Measurements from ENCODE around the gene LRRC71. TPM values are rescaled to one million over a fixed set of nuclear protein-coding genes. Genes with fewer than 3 reads are reported as not detected.

Gene LRRC71
- polyA plus RNA-seq, 3 donors = not detected

DNA sequence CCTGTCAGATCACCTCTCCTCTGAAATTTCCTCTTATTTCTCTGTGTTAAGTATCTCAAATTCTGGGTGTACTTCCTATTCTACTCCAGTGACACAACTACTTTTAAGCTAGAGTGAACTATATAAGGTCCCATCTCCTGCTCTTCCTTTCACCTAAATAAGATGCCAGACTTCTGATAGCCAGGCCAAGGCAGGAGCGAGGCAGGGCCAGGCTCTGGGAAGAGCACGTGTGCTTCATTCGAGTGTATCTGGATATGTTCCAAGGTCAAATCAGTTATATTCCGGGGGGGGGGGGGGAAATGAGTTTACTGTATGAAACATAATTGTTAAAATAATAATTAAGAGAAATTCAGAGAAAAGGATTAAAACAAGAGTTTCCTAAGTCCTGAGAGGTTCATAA lies 60.1 kb downstream of the LRRC71 start:
- no peaks in the 10 kb centered on the region for H3K4me1 ChIP-seq (ENCODE audit: control insufficient read depth in 1 of 2, insufficient read depth in 2 of 2, low read length in 2 of 2)
- Mint-ChIP-seq H3K9me3 (no peaks in the 10 kb centered on the region), H3K36me3 (peaks cover 86 to 88% of the 10 kb centered on the region in 2 donors), H3K4me3 (no peak overlapping the region), H3K4me1 (no peaks in the 10 kb centered on the region), H3K27ac (no peak overlapping the region), H3K27me3 (ENCODE audit: low read depth in 3 of 3) (no peaks in the 10 kb centered on the region)
- WGBS (ENCODE audit: insufficient coverage) = no CpG with 5 or more reads among the region's 4 CpGs
- no peak for TF ChIP-seq CTCF (IDR thresholded peaks at IDR 0.05)
- H2AFZ ChIP-seq (ENCODE audit: insufficient read depth, low read depth, low read length, poor library complexity, severe bottlenecking) = no peak overlapping the region
- intact Hi-C loops (cut with micrococcal nuclease) = no loop called here
- no peak overlapping the region for H3K9ac ChIP-seq (ENCODE audit: insufficient read depth, low read length, poor library complexity, severe bottlenecking)
- no peak for DNase-seq
- H3K36me3 ChIP-seq (replicated peaks in 1 of 2; ENCODE audit: control insufficient read depth in 1 of 2, insufficient read depth in 2 of 2, low read length in 2 of 2) = peaks cover 71 to 100% of the 10 kb centered on the region in 2 donors
- H4K20me1 ChIP-seq (ENCODE audit: insufficient read depth, low read length) = no peaks in the 10 kb centered on the region
- no peak overlapping the region for H3K4me2 ChIP-seq (replicated peaks; ENCODE audit: extremely low read depth, low read length, poor library complexity, severe bottlenecking)
- no peak overlapping the region for H3K4me3 ChIP-seq (replicated peaks in 1 of 3; ENCODE audit: low read depth in 2 of 3, low read length in 3 of 3)
- no peak overlapping the region for H3K27ac ChIP-seq (ENCODE audit: low read depth in 1 of 2, low read length in 2 of 2)
- no peaks in the 10 kb centered on the region for H3K9me3 ChIP-seq (replicated peaks in 1 of 2; ENCODE audit: control insufficient read depth in 1 of 2, insufficient read depth in 1 of 2, low read length in 2 of 2)
- no peaks in the 10 kb centered on the region for H3K79me2 ChIP-seq (ENCODE audit: insufficient read depth, low read length)
- H3K27me3 ChIP-seq (ENCODE audit: control insufficient read depth in 2 of 2, insufficient read depth in 2 of 2, low read length in 2 of 2) = no peaks in the 10 kb centered on the region

Small RNAs within 50 kb of the gene (small RNA-seq; reads per million reads assigned to genes)
- not detected for gene MIR765 (ENCODE audit: insufficient read length, low read depth)

Other genes with a start within 250 kb of the LRRC71 start
- gene NES, start 243.2 kb upstream of the LRRC71 start, polyA plus RNA-seq = not detected
- gene CRABP2, start 215.0 kb upstream of the LRRC71 start, polyA plus RNA-seq = 1 to 10 TPM in 1 of 3 donors, under 1 TPM in 1, not detected in 1; 0.23 to 1.8 TPM
- 10 to 100 TPM in 1 of 3 donors, 1 to 10 TPM in 2; 4.6 to 49.3 (median 4.8) TPM for gene METTL25B, start 192.2 kb upstream of the LRRC71 start, polyA plus RNA-seq
- 10 to 100 TPM; 17.2 to 23.5 (median 18.1) TPM for gene ISG20L2, start 191.9 kb upstream of the LRRC71 start, polyA plus RNA-seq
- 10 to 100 TPM; 28.7 to 47.0 (median 38.4) TPM for gene MRPL24, start 179.5 kb upstream of the LRRC71 start, polyA plus RNA-seq
- 10 to 100 TPM; 23.9 to 92.4 (median 49.9) TPM for gene HDGF, start 169.0 kb upstream of the LRRC71 start, polyA plus RNA-seq
- gene PRCC, start 153.1 kb upstream of the LRRC71 start, polyA plus RNA-seq = 10 to 100 TPM; 26.7 to 37.1 (median 29.6) TPM
- under 1 TPM in 2 of 3 donors, not detected in 1; 0.17 to 0.20 TPM for gene SH2D2A, start 103.8 kb upstream of the LRRC71 start, polyA plus RNA-seq
- gene INSRR, start 61.5 kb upstream of the LRRC71 start, polyA plus RNA-seq = not detected
- gene NTRK1, start 59.8 kb upstream of the LRRC71 start, polyA plus RNA-seq = under 1 TPM in 1 of 3 donors, not detected in 2; 0.03 TPM
- gene PEAR1, start 26.9 kb upstream of the LRRC71 start, polyA plus RNA-seq = not detected
- 10 to 100 TPM; 17.0 to 78.5 (median 17.7) TPM for gene ARHGEF11, start 125.1 kb downstream of the LRRC71 start, polyA plus RNA-seq
- gene ETV3L, start 179.2 kb downstream of the LRRC71 start, polyA plus RNA-seq = under 1 TPM in 2 of 3 donors, not detected in 1; 0.26 to 0.41 TPM
- 10 to 100 TPM in 1 of 3 donors, 1 to 10 TPM in 2; 4.8 to 62.3 (median 6.3) TPM for gene ETV3, start 217.8 kb downstream of the LRRC71 start, polyA plus RNA-seq